H1 (cell line): ENCODE results near the gene RABGAP1. TPM values are rescaled to one million over a fixed set of nuclear protein-coding genes. Genes with fewer than 3 reads are reported as not detected.

Source experiments
- CTCF ChIA-PET: fragments of 300-600 bp; sonication (Branson Sonifier 250); formaldehyde crosslinking; loops from one replicate; lab custom pipeline; 2021; ENCODE audit not compliant: partially characterized antibody; lab: Charles Lee
- POLR2A ChIA-PET: fragments of 300-600 bp; sonication (Branson Sonifier 250); formaldehyde crosslinking; loops from one replicate; lab custom pipeline; 2021; ENCODE audit warnings: inconsistent platforms; ENCODE audit not compliant: partially characterized antibody; lab: Charles Lee
- DNase-seq, 2 experiments: peaks; one replicate each; pipeline versions ENCODE4 v3.0.0 to v3.0.0-alpha.2; 2010 to 2022; ENCODE audit warnings: low spot score in 2 of 2, low read depth in 1 of 2, mixed read lengths in 1 of 2
- FAIRE-seq: peaks from 2 replicates; lab custom pipeline; 2011; peaks lifted over from hg19 to GRCh38; lab: Jason Lieb, UNC
- H2AFZ ChIP-seq: 2 replicates; pipeline ENCODE4 v1.8.1; 2012; ENCODE audit warnings: low read length, inconsistent platforms
- H2AK5ac ChIP-seq: 2 replicates; pipeline ENCODE4 v1.6.1; 2013; ENCODE audit warnings: low read depth, low read length
- H2BK120ac ChIP-seq: replicated peaks from 2 replicates; pipeline ENCODE3; 2013; ENCODE audit warnings: low read depth, low read length, inconsistent platforms
- H2BK12ac ChIP-seq: 2 replicates; pipeline ENCODE4 v1.6.1; 2013; ENCODE audit warnings: low read depth, low read length
- H2BK15ac ChIP-seq: 2 replicates; pipeline ENCODE4 v1.6.1; 2013; ENCODE audit warnings: low read length
- H2BK20ac ChIP-seq: 2 replicates; pipeline ENCODE4 v1.6.1; 2013; ENCODE audit warnings: low read length
- H2BK5ac ChIP-seq: 2 replicates; pipeline ENCODE4 v1.6.1; 2013; ENCODE audit warnings: low read depth, low read length
- H3K14ac ChIP-seq: 2 replicates; pipeline ENCODE4 v1.6.1; 2013; ENCODE audit warnings: inconsistent platforms; ENCODE audit not compliant: insufficient read length
- H3K18ac ChIP-seq: 2 replicates; pipeline ENCODE4 v1.6.1; 2013; ENCODE audit warnings: low read length; ENCODE audit errors: extremely low read depth
- H3K23ac ChIP-seq: 2 replicates; pipeline ENCODE4 v1.6.1; 2013; ENCODE audit warnings: inconsistent platforms; ENCODE audit not compliant: insufficient read length
- H3K23me2 ChIP-seq: 2 replicates; pipeline ENCODE4 v1.6.1; 2013; ENCODE audit warnings: low read depth, low read length
- H3K27ac ChIP-seq: 2 replicates; pipeline ENCODE4 v1.6.1; 2011; ENCODE audit warnings: low read depth, low read length, inconsistent platforms
- H3K27me3 ChIP-seq, 4 experiments: replicated peaks in 1 of 4; 1 replicate in 1 of 4; 2 replicates in 3 of 4; pipeline versions ENCODE4 v1.6.1 to v1.8.1; 2011 to 2013; ENCODE audit warnings: low read length in 3 of 4, mild to moderate bottlenecking in 3 of 4, inconsistent platforms in 2 of 4, mixed read lengths in 2 of 4, moderate library complexity in 1 of 4; ENCODE audit not compliant: control insufficient read depth in 3 of 4, insufficient read depth in 3 of 4; ENCODE audit errors: extremely low read depth in 1 of 4
- H3K36me3 ChIP-seq, 4 experiments: 2 replicates each; pipeline versions ENCODE4 v1.6.1 to v1.8.1; 2011 to 2013; ENCODE audit warnings: mild to moderate bottlenecking in 4 of 4, low read length in 3 of 4, moderate library complexity in 2 of 4, control low read depth in 1 of 4, inconsistent platforms in 1 of 4; ENCODE audit not compliant: insufficient read depth in 4 of 4, control insufficient read depth in 2 of 4
- H3K4ac ChIP-seq: replicated peaks from 2 replicates; pipeline ENCODE3; 2013; ENCODE audit warnings: low read length, low read depth, mixed read lengths, inconsistent platforms; ENCODE audit not compliant: insufficient read length
- H3K4me1 ChIP-seq, 4 experiments: replicated peaks in 1 of 4; 1 replicate in 1 of 4; 2 replicates in 3 of 4; pipeline versions ENCODE4 v1.6.1 to v1.8.1; 2011 to 2013; ENCODE audit warnings: low read length in 3 of 4, inconsistent platforms in 2 of 4, mixed read lengths in 1 of 4; ENCODE audit not compliant: insufficient read depth in 4 of 4, control insufficient read depth in 3 of 4
- H3K4me2 ChIP-seq, 2 experiments: 2 replicates each; pipeline versions ENCODE4 v1.6.1 to v1.8.1; 2011 to 2013; ENCODE audit warnings: low read depth in 2 of 2, low read length in 2 of 2, control low read depth in 1 of 2, inconsistent platforms in 1 of 2, mild to moderate bottlenecking in 1 of 2; ENCODE audit not compliant: insufficient read depth in 1 of 2
- H3K4me3 ChIP-seq, 4 experiments: fragments of 200-600, 300-600 bp in 1 of 4; sonication (generic), shearing (Covaris generic), sonication (Bioruptor Twin) in 1 of 4; 2 replicates each; pipeline versions ENCODE4 v1.5.1 to v1.8.1; 2011 to 2016; ENCODE audit warnings: low read length in 4 of 4, low read depth in 3 of 4, control low read depth in 2 of 4, inconsistent platforms in 2 of 4, mild to moderate bottlenecking in 2 of 4, mixed read lengths in 1 of 4, moderate library complexity in 1 of 4; ENCODE audit not compliant: insufficient read depth in 2 of 4; ENCODE audit errors: extremely low read depth in 1 of 4
- H3K56ac ChIP-seq: replicated peaks from 2 replicates; pipeline ENCODE3; 2013; ENCODE audit warnings: low read depth, mild to moderate bottlenecking, mixed read lengths, low read length, inconsistent platforms; ENCODE audit not compliant: insufficient read length
- H3K79me1 ChIP-seq: 2 replicates; pipeline ENCODE4 v1.6.1; 2013; ENCODE audit warnings: low read depth, low read length, control low read depth
- H3K79me2 ChIP-seq, 2 experiments: 2 replicates each; pipeline versions ENCODE4 v1.6.1 to v1.8.1; 2012 to 2013; ENCODE audit warnings: low read length in 2 of 2, mild to moderate bottlenecking in 2 of 2, inconsistent platforms in 1 of 2; ENCODE audit not compliant: insufficient read depth in 2 of 2, control insufficient read depth in 1 of 2
- H3K9ac ChIP-seq, 4 experiments: replicated peaks in 1 of 4; 1 replicate in 1 of 4; 2 replicates in 3 of 4; pipeline versions ENCODE4 v1.6.1 to v1.8.1; 2011 to 2013; ENCODE audit warnings: low read depth in 3 of 4, low read length in 3 of 4, control low read depth in 2 of 4, mild to moderate bottlenecking in 2 of 4, moderate library complexity in 2 of 4, inconsistent platforms in 1 of 4; ENCODE audit errors: extremely low read depth in 1 of 4
- H3K9me3 ChIP-seq, 2 experiments: 2 replicates each; pipeline versions ENCODE4 v1.6.1 to v1.8.1; 2012 to 2013; ENCODE audit warnings: mild to moderate bottlenecking in 2 of 2, moderate library complexity in 2 of 2, control low read depth in 1 of 2, inconsistent platforms in 1 of 2, low read depth in 1 of 2, low read length in 1 of 2, mixed read lengths in 1 of 2; ENCODE audit not compliant: insufficient read depth in 2 of 2
- H4K20me1 ChIP-seq, 2 experiments: replicated peaks in 1 of 2; 2 replicates each; pipeline versions ENCODE3 to v1.8.1; 2011 to 2013; ENCODE audit warnings: inconsistent platforms in 2 of 2, low read length in 2 of 2, mild to moderate bottlenecking in 1 of 2; ENCODE audit not compliant: insufficient read depth in 2 of 2, control insufficient read depth in 1 of 2
- H4K5ac ChIP-seq: 2 replicates; pipeline ENCODE4 v1.6.1; 2013; ENCODE audit warnings: low read length, low read depth, mixed read lengths, inconsistent platforms; ENCODE audit not compliant: insufficient read length
- H4K8ac ChIP-seq: 2 replicates; pipeline ENCODE4 v1.8.0; 2013; ENCODE audit warnings: mild to moderate bottlenecking, moderate library complexity, low read length, inconsistent platforms; ENCODE audit not compliant: insufficient read depth; ENCODE audit errors: extremely low read depth
- H4K91ac ChIP-seq: replicated peaks from 2 replicates; pipeline ENCODE3; 2013; ENCODE audit warnings: low read length, mixed read lengths, inconsistent platforms; ENCODE audit not compliant: insufficient read length
- BACH1 ChIP-seq: IDR thresholded peaks from 2 replicates; pipeline ENCODE4 v1.6.1; 2012; ENCODE audit warnings: low read length, improper control_type of control experiment
- GTF2F1 ChIP-seq: IDR thresholded peaks from 2 replicates; pipeline ENCODE4 v1.6.1; 2012; ENCODE audit warnings: low read depth, low read length, improper control_type of control experiment, borderline replicate concordance
- RXRA ChIP-seq: IDR thresholded peaks from 2 replicates; pipeline ENCODE4 v1.6.1; 2011; ENCODE audit warnings: low read depth, mild to moderate bottlenecking, low read length, moderate library complexity; ENCODE audit not compliant: insufficient read depth
- SP4 ChIP-seq: IDR thresholded peaks from 2 replicates; pipeline ENCODE4 v1.6.1; 2012; ENCODE audit warnings: low read length, inconsistent platforms
- WGBS, 2 experiments: shearing (Covaris generic) in 1 of 2; methylation state at CpG; one replicate each; pipeline versions ENCODE4 v1.1.6 to v1.1.7; 2013 to 2015; ENCODE audit warnings: low lambda C conversion rate in 2 of 2, mixed read lengths in 2 of 2, inconsistent platforms in 1 of 2, low coverage in 1 of 2, missing lambda C conversion rate in 1 of 2; ENCODE audit not compliant: insufficient replicate concordance in 2 of 2, insufficient coverage in 1 of 2, insufficient read length in 1 of 2; ENCODE audit errors: extremely low coverage in 1 of 2, missing lambda C conversion rate in 1 of 2; 5-methylcytosine and 5-hydroxymethylcytosine counted together
- polyA plus RNA-seq, 7 experiments: library from polyadenylated mRNA; depleted of rRNA in 3 of 7; stranded (reverse) in 5 of 7; unstranded in 2 of 7; fragments of >200 nt in 5 of 7; fragments of 200-250 nt in 2 of 7; gene quantifications; 1 replicate in 5 of 7; 2 replicates in 1 of 7; 4 replicates in 1 of 7; pipeline versions ENCODE4 v1.2.1 to v1.2.3, GENCODE V29; 2011 to 2013; ENCODE audit warnings: missing spikeins in 2 of 7, mixed read lengths in 2 of 7
- total RNA-seq: library from RNA; stranded (reverse); fragmentation: NEBNext Ultra II Directional; extraction: Animal tissue kit (Norgen Biotek cat#: 25700); gene quantifications from 2 replicates; pipeline ENCODE4 v1.2.1, GENCODE V29; 2021

Gene RABGAP1
- total and polyA plus RNA-seq, 2 of the 8 experiments (the other 6 are each of a cell fraction or from before 2014, with no cell fraction given): 15.7 to 38.3 TPM

GRCh38 chr9:123093141-123093540, 152.3 kb downstream of the RABGAP1 start:
- Histone ChIP-seq H3K4me3 (no peak overlapping the region), H4K20me1 (peaks cover 0 to 1% of the 10 kb centered on the region in 2 experiments), H3K23me2 (no peaks in the 10 kb centered on the region), H3K27me3 (no peaks in the 10 kb centered on the region), H2BK120ac (no peak overlapping the region), H2BK5ac (no peak overlapping the region), H3K79me2 (no peaks in the 10 kb centered on the region), H3K27ac (no peak overlapping the region), H3K4me2 (no peak overlapping the region), H3K23ac (no peak overlapping the region), H3K4ac (no peak overlapping the region), H2BK12ac (no peak overlapping the region), H3K36me3 (peaks cover 7 to 59% (median 33%) of the 10 kb centered on the region in 4 experiments; a peak in 7 of 8 replicates), H3K9ac (no peak overlapping the region), H3K56ac (no peak overlapping the region), H2AK5ac (no peak overlapping the region), H3K14ac (no peak overlapping the region), H3K9me3 (no peaks in the 10 kb centered on the region), H2BK20ac (no peak overlapping the region), H4K8ac (no peak overlapping the region), H3K79me1 (no peaks in the 10 kb centered on the region), H4K5ac (no peak overlapping the region), H2AFZ (no peak overlapping the region), H2BK15ac (no peak overlapping the region), H3K4me1 (peaks cover 0 to 9% (median 8%) of the 10 kb centered on the region in 4 experiments; a peak in 5 of 7 replicates), H4K91ac (no peak overlapping the region), H3K18ac (no peak overlapping the region)
- 92% methylated on average over 3 of the region's 3 CpGs; no CpG with 5 or more reads in 1 of the 2 experiments for WGBS, 2 experiments
- POLR2A ChIA-PET: interaction anchor here (1.4 kb wide), 2 partner anchors 18 to 252 kb away, joined by 4 to 5 read pairs; no protein-coding TSS in a partner anchor
- TF ChIP-seq GTF2F1: no peak
- no peak for TF ChIP-seq SP4
- TF ChIP-seq RXRA: no peak
- no peak for TF ChIP-seq BACH1
- CTCF ChIA-PET: interaction anchor here (1.2 to 5.5 kb wide), 6 partner anchors 8 to 264 kb away, joined by 3 to 49 read pairs (median 6); partner anchors contain the start of gene CRB2
- no peak for FAIRE-seq
- no peak for DNase-seq
